GM19397 (cell line): ENCODE measurements around the gene NOD1.

Experiments
- ATAC-seq: cut with Tn5 transposase; IDR thresholded peaks from one replicate; pipeline ENCODE4 v1.9.1; 2021; ENCODE audit warnings: mild to moderate bottlenecking, moderate library complexity; ENCODE audit not compliant: unreplicated experiment

Gene NOD1

DNA sequence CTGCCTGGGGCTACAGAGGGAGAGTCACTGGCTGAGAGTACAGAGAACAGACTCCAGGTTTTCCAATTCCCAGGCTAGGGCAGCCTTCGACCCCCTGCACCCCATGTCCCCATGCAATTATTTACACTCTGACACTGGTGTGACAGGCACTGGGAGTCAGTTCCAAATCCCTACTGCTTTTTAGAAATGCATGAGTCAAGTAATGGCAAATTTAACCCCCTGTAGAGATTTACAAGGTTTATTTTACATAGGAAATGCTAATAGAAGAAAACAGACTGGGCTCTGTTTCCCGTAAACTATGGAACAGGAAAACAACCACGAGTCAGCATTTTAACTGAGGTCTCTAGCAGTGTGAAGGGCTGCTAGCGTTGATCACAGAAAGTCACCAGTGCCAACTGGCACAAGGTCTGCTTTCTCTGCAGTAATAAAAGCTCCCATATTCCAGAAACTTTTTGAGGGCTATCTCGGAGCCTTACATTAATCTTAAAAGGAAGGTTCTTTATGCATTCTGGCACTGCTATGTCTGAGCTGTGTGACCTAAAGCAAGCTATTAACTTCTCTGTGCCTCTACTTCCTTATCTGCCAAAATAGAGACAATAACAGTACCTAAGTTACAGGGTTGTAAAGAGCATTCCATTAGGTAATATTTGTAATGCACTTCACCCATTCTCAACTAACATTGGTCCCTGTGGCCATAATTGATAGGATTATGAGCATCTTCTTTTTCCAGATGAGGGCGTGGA, 28.2 kb downstream of the NOD1 start:
- ATAC-seq, result no peak

DNA sequence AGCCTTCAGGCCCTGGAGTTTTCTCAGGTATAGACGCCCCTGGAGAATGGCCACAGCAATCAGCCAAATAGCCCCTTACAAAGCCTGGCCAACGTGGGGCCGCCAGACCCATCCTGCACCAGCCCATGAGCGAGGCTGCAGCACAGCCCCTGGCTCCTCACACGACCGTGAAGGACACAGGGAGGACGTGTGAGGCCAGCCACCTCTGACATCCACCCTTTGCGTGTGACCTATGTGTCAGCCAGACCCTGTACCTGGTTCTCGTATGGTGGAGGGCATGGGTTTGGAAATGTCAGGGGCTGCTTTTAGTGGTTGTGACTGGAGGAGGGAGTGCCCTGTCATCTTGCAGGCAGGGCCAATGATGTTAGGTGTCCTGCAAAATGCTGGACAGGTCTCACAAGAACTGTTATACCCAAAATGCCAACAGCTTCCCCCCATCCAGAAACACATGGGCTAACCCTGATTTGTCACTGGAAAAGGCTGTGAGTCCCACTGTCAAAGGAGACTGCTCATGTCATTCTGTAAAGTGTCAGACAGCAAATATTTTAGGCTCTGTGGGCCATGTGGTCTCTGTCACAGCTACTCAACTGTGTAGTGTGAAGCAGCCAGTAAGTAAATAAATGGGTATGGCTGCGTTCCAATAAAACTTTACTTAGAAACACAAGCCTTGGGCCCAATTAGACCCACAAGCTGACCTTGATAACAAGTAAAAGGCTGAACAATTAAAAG, 30.0 kb downstream of the NOD1 start:
- ATAC-seq, result no peak

DNA sequence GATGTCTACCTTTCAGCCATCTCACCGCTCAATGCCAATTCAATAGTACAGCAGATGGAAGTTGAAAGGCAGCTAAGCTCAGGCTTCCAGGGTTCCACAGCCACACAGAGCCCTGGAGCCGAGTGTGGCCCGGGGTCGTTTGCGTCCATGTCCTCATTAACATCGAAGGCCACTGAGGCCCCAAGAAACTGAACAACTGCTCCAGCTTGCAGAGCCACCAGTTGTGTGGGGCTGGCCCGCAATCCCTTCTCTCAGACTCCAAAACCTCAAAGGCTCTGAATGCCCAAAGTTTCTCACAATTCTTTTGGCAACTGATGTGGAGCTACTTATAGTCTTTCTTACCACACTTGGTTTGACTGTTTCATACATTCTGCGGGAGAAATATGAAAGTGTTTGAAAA, 31.1 kb downstream of the NOD1 start:
- ATAC-seq, result no peak

DNA sequence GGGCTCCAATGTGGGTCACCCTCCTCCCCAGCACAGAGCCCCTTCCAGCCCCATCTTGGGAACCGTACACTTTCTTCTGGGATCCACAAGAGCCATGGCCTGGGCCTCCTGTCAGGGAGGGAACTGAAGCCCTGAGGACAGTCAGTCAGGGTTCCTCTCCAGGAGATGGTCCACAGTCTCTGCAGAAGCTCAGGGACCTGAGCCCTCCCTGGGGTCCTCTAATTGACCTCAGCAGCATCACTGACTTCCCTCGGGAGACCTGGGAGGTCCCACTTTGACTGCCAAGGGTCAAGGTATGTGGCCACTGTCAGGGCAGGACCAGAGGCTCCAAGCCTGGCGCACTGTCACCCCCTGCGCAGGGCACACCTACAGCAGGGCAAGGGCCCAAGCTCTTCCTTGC, 32.3 kb downstream of the NOD1 start:
- ATAC-seq, result peak; percentile 22

DNA sequence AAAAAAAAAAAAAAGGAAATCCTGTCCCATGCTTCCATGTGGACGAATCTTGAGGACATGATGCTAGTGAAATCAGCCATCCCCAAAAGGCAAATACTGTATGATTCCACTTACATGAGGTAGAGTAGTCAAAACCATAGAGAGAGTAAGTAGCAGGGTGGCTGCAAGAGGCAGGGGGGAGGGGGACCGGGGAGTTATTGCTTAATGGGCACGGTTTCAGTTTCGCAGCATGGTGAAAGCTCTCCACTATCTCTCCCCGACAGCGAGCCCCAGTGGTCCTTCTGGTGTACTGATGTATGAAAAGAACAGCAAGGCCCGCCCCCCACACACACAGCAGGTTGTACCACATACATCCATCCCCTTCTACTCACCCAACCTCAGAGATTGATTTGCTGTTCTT, 32.8 kb downstream of the NOD1 start:
- peak; percentile 96 for ATAC-seq

DNA sequence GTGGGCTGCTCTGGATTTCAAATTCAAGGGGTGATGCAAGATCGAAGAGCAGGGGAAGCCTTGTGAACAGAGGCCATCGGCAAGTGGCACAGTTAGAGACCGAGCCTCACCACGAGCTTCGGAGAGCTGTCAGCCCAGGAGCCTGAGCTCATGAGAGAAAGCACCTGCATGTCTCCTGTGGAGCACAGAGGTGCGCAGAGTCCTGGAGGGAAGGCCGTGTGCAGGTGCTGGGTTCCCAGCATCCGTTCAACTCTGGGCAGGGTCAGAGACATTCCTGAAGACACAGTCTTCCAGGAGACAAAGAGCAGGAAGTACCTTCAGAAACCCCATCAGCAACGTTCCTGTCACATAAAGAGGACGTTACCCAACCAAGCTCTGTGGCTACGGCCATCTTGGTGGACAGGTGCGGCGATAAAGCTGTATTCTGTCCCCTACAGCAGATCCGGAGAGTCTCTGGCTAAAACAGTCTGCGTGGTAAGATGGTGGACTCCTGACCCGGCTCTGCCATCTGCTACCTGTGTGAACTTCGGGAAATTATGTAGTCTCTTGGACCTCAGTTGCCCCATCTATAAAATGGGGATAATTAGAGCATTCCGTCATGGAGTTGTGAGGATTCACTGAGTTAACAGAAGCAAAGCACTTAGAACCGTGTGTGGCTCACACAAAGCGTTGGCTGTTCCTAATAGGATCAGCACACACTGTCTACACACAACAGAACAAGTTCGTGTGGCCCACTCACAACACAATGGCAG, 40.6 kb downstream of the NOD1 start:
- ATAC-seq, result no peak

DNA sequence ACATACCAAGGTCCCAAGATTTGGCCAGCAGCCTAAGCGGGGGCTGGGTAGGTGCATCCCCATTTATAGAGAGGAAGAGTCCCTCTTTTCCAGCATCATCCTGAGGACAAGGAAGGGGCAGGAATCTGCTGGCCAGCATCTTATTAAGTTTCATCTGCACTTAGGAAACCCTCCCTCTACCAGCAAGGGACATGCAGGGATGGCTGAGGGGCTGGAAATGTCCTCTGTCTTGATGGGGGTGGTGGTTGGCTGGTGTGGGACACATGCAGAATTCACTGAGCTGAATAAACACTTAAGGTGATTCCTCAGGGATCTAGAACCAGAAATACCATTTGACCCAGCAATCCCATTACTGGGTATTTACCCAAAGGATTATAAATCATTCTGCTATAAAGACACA, 42.1 kb downstream of the NOD1 start:
- no peak for ATAC-seq

DNA sequence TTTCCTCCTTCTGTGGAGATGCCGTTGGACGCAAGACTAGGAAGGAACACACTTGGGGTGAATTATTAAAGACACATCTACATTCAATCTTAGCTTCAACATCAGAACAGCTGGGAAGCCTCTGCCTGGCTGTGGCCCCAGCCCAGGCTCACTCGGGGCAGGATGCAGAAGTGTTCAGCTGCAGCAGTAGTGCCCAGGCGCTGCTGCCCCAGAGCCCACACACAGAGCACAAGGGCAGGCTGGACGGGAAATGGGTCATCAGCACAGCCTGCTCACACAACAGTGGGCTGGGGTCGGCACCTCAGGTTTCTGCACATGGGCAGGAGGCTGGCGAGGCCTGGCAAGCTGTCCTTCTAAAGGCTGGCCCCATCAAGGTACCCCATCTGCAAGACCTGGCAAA, 42.5 kb downstream of the NOD1 start:
- no peak for ATAC-seq

DNA sequence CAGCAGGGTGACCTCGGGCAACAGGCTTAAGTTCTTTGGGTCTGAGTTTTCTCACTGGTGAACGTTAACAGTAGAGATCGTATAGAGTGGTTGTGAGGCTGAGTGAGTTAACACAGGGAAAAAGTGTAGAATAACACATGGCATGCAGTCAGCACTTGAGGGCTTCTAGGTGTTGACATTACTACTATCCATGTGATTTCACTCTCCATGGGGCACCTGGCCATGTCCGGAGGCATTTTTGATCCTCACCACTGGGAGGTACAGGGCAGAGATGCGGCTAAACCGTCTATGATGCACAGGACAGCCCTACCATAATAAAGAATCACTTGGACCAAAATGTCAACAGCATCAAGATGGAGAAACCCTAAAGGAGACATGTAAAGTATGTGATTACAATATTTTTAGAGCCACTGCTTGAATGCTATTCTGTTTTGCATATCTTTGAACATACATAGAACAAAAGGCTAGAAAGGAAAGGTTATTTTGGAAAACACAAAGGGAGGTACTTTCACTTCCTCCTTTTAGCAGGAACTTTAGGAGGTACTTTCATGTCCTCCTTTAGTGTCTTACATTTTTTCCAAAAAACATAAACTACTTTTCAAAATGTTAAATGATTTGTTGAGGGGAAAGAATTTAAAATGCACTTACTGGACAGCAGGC, 44.3 kb downstream of the NOD1 start:
- ATAC-seq, result no peak

DNA sequence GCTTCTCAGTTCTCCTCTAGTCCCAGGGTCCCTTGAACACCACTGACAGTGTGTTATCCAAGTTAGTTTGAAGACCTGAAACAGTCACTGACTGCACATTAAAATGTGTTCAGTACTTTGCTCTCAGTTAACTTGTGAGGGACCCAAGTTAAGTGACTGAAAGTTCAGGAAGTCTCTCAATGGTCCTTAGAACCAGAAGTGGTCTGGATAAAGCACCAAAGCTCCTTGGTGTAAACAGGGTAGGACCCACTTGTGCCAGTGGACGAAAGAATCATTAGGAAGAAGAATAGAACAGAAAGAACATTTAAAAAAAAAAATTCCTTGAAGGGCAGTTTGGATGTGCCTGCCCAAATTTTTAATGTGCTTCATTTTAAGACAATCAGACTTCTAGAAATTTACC, 45.1 kb downstream of the NOD1 start:
- ATAC-seq, result no peak

DNA sequence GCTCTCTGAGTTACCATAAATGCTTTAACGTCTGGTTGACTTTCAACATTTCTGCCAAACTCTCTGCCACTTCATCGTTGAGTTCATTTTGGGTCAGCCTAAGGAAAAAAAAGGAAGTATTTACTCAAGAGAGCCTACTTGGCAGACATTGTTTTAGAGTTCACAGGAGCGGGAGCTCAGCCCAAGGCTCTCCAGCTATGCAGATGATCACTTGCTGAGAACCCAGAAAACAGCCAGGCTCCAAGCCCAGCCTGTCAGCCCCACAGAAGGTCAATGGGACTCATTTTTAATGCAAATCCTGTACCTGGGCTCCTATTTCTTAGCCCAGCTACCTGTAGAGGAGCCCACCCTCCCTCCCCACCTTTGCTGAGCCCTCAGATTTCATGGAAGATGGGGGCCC, 45.5 kb downstream of the NOD1 start:
- ATAC-seq, result no peak

DNA sequence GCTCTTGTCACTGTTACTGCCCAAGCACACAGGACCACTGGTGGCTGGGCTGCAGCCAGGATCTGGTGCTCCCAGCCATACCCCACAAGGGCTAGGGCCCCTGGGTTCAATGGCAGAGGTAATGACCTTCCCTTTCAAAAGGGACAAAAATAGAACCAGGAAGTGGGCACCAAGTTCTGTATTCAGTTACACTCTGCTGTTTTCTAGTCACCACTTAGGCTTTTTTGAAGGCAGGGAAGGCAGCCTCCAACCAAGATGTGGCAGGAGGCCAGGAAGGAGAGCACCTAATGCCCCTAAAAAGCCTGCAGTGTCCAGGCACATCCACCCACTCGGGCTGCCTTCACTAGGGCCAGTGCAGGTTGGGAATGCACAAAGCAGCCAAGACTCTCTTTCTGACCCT, 47.8 kb downstream of the NOD1 start:
- no peak for ATAC-seq

DNA sequence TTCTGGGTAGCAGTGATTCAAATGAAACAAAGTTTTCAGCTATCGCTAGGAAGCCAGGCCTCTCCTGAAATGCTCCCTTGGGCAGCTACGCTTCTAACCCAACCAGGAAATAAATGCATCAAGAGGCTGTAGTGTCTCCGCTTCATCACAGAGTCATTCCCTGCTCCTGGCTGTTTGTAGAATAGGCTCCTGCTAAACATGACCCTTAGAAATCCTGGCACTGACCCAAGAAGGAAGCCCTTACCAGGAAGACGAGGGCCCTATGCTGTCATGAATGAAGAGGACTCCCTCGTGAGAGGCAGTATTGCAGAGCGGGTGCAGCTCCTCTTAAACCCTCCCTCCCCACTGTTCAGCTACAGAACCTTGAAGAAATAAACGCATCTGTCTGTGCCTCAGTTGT, 48.3 kb downstream of the NOD1 start:
- no peak for ATAC-seq

DNA sequence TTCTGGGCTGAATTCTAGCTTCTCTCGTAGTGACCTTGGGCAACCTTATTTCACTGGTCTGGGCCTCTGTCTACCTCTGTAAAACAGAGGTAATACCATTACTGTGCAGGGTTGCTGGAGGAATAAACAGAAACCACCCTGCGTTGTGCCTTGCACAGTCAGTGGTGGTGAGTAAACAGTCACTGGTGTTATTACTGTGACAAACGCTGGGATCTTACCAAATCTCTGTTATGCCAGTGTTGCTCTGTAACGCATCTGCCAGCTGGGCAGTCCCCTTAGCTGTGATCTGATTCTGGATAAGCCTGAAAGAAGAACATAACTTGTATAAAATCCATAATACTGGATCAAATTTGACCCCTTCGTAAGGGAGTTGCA, 49.4 kb downstream of the NOD1 start:
- ATAC-seq, result no peak

DNA sequence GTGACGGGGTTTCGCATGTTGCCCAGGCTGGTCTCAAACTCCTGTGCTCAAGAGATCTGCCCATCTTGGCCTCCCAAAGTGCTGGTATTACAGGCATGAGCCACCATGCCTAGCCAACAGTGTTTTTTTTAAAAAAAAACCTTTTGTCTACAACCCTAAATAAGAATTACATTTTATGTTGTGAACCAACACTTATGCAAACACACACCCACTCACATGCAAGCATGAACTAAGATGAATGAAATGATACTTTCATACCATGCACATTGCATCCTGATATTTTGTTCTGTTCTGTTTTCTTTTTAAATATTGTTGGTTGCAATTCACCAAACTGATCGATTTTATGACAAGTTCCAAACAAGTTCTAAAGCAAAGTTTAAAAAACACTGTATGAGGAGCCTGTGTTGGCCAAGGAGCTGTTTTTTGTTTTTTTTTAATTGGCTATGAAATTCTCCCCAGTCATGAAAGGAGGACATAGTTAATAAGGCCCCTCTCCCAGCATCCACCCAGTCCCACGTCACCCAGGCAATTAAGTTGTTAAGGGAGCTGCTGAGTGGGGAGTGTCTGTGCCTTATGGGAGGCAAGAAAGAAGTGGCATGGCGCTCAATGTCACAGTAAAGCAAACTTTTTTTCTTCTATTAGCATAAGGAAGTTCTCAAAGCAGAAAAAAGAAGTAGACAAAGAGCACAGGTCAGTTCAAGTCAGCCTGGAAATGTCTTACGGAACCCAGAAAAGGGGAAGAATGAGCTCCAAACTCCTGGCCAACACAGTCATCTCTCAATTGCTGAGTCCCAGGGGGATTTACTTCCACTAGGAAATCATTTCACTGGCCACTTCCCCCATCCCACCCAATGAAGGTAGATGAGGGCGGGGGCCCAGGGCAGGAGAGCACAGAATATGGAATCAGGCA, 50.1 kb downstream of the NOD1 start:
- no peak for ATAC-seq

DNA sequence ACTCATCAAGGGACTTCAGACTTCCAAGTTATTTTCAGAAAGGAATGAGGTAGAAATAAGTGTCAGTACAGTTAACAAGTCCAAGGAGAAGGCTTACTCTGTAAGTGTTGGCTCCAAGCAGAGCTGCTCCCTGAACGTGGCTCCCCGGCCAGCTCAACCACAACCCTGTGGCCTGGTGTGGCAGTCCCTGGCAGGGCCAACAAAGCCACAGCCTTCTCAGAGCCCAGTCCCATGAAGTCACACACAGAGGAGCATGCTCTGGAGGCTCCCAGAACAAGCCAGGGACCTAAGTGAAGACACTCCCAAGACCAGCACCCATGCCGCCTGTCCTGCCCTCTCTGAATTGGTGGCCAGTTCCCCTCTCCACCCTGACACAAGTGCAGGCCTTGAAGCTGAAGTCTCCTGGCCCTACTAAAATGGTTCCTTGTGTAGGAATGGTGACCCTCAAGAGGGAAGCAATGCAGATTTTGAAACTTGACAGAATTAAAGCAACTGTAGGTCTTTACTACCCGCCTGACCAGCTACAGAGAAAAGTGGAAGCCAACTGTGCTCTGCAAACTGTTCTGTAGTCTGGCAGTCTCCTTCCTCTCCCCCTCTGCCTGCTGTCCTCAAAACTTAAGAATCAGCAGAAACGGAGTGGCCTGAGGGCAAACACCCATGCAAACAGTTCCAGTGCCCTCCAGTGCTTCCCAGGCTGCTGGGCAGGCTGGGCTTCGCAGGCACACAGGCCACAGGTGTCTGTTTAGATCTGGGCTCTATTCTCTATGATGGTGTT, 51.1 kb downstream of the NOD1 start:
- no peak for ATAC-seq

DNA sequence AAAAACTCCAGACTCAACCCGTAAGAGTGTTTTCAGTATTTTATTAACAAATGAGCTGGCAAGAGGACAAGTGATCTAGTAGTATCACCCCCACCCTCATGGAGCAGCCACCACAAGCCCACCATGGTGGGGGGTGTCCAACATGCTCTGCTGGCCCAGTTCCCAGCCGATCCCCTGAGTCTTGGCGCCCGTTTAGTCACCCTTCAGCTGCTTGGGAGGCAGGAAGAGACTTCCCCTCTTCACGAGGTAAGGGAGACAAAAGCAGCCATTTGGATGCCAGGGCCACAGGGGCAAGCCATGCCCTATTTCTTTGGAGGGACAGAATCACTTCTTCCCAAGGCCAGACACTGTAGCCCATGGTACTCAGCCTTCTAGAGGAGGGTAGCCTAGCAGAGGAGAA, 54.1 kb downstream of the NOD1 start:
- ATAC-seq, result no peak

DNA sequence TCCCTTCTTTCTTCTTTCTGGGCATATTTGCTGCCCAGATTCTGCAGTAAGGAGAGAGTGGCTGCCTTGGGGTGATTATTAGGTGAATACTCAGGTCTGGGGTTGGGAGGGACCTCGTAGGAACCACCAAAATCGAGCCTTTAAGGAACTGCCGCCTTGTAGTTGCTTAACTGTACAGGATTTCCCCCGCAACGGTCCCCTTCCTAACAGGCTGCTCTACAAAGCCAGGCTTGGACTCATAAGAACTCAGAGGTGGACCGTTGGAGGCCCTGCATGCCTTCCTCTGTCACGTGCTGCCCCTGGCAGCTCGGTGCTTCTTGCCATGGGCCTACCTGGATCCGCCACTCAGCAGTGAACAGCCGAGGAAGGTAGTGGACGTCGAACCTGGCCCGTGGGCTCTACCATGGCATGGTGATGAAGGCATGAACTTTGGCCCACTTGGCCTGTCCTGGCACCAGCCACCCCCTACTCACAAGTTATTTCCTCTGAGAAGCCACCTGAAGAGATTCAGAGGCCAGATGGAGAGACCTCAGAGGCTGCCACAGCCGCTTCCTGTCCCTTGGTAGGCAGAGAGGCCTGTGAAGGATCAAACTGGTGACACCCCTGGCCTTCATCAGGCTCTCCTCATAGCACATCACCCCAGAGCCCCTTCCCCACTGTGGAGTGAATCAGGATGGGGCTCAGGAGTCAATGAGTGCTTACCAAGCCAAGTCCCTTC, 54.6 kb downstream of the NOD1 start:
- ATAC-seq, result no peak

DNA sequence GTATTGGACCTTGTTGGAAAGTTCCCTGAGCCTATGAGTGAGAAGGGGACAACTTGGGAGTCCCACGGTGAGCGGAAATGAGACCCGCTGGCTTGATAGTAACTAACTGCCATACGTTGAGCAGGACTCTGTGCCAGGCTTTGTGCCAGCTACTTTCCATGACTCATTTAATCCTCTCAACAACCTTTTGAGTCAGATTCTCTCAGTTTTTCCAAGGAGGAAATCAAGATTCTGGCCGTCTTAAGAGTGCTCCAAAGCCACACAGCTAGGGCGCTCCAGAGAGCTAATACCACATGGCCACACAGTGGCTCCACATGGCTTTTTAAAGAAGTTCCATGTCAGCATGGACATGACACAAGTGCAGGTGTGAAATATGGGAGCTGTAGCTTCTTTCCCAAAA, 55.7 kb downstream of the NOD1 start:
- no peak for ATAC-seq
